ENCODE measurements around the gene NCK1. TPM values are rescaled to one million over a fixed set of nuclear protein-coding genes. Genes with fewer than 3 reads are reported as not detected.
"Not testable (repeated sequence)": the region's sequence is repeated elsewhere in the genome, so short reads cannot be mapped to it uniquely, and the experiment has no call there.

The NCK1 gene
- total RNA-seq, 1 experiment from 2014 or later: 15.3 TPM

- H3K27ac ChIP-seq (ENCODE audit: low read length); H3K9me2 ChIP-seq (replicated peaks; ENCODE audit: low read length); DNase-seq; H4K20me1 ChIP-seq (ENCODE audit: low read length); H3K9me3 ChIP-seq (ENCODE audit: low read length); H3K4me1 ChIP-seq (ENCODE audit: insufficient read depth, low read length); BruUV-seq (replicated peaks); POLR2A ChIA-PET (ENCODE audit: unreplicated experiment); H3K36me3 ChIP-seq (ENCODE audit: low read depth, low read length); intact Hi-C loops (cut with micrococcal nuclease); H3F3A ChIP-seq (ENCODE audit: low read length, unreplicated experiment); ATAC-seq; CTCF ChIA-PET; H2AFZ ChIP-seq (ENCODE audit: low read length); H3K4me3 ChIP-seq (ENCODE audit: low read length); H3K9ac ChIP-seq (ENCODE audit: low read length); H3K4me2 ChIP-seq (ENCODE audit: low read length); H3K27me3 ChIP-seq (ENCODE audit: low read length): not testable (repeated sequence)
- peaks cover 78% of the 10 kb centered on the region for H3K79me2 ChIP-seq (ENCODE audit: low read length)
Observed at GRCh38 chr3:136879510-136879909, 17.5 kb downstream of the NCK1 start.

GRCh38 chr3:136882571-136882970, 20.6 kb downstream of the NCK1 start:
- Histone ChIP-seq H3K4me2 (ENCODE audit: low read length) (no peak overlapping the region), H3K79me2 (ENCODE audit: low read length) (peaks cover 89% of the 10 kb centered on the region), H3K9me2 (replicated peaks; ENCODE audit: low read length) (no peaks in the 10 kb centered on the region), H3K4me3 (ENCODE audit: low read length) (no peak overlapping the region), H3K27ac (ENCODE audit: low read length) (no peak overlapping the region), H3K27me3 (ENCODE audit: low read length) (no peaks in the 10 kb centered on the region), H3K4me1 (ENCODE audit: insufficient read depth, low read length) (no peaks in the 10 kb centered on the region), H3K36me3 (ENCODE audit: low read depth, low read length) (no peaks in the 10 kb centered on the region), H4K20me1 (ENCODE audit: low read length) (no peaks in the 10 kb centered on the region), H2AFZ (ENCODE audit: low read length) (no peak overlapping the region), H3F3A (ENCODE audit: low read length, unreplicated experiment) (no peaks in the 10 kb centered on the region), H3K9ac (ENCODE audit: low read length) (no peak overlapping the region), H3K9me3 (ENCODE audit: low read length) (no peaks in the 10 kb centered on the region)
- ChIA-PET POLR2A (ENCODE audit: unreplicated experiment) (no interaction called here), CTCF (no interaction called here)
- TF ChIP-seq EZH2phosphoT487 (IDR thresholded peaks at IDR 0.05; ENCODE audit: borderline replicate concordance, low read length): no peak
- no peak for TF ChIP-seq CTCF (conservative IDR thresholded peaks at IDR 0.05; ENCODE audit: low read depth, low read length)
- no peak for TF ChIP-seq EZH2 (IDR thresholded peaks at IDR 0.05; ENCODE audit: low read length, unreplicated experiment)
- intact Hi-C loops (cut with micrococcal nuclease): no loop called here
- no TSS peak for BruUV-seq (replicated peaks)
- no peak for DNase-seq
- ATAC-seq: no peak

DNA sequence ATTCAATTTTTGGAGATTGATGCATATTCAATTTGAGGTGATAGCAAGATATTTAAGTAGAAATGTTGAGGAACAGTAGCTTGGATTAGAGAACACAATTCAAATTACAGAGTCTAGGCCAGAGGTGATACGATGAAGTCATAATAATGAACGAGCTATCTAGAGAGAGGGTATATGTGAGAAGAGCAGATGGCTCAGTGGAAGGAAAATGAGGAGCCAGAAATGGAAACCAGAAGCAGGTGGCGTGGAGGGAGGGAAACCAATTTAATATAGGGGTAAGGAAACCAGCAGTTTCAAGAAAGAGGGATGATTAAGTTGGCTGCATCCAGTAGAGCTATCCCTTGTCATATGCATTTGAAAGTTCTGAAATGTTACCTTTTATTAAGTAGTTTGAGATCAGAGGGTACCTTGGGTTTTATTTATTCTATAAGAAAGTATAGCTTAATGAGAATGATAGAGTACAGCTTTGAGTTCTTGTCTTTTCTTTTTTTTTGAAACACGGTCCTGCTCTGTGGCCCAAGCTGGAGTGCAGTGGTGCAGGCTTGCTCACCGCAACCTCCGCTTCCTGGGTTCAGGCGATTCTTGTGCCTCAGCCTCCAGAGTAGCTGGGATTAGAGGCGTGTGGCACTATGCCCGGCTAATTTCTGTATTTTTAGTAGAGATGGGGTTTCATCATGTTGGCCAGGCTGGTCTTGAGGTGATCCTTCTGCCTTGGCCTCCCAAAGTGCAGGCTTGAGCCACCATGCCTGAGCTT, 22.1 kb downstream of the NCK1 start:
- Histone ChIP-seq H3K4me3 (ENCODE audit: low read length) (no peak overlapping the region), H3K9ac (ENCODE audit: low read length) (no peak overlapping the region), H3K36me3 (ENCODE audit: low read depth, low read length) (no peaks in the 10 kb centered on the region), H3K27me3 (ENCODE audit: low read length) (no peaks in the 10 kb centered on the region), H3K4me2 (ENCODE audit: low read length) (no peak overlapping the region), H3F3A (ENCODE audit: low read length, unreplicated experiment) (no peaks in the 10 kb centered on the region), H2AFZ (ENCODE audit: low read length) (no peak overlapping the region), H3K27ac (ENCODE audit: low read length) (no peak overlapping the region), H3K9me3 (ENCODE audit: low read length) (no peaks in the 10 kb centered on the region), H4K20me1 (ENCODE audit: low read length) (no peaks in the 10 kb centered on the region), H3K9me2 (replicated peaks; ENCODE audit: low read length) (no peaks in the 10 kb centered on the region), H3K79me2 (ENCODE audit: low read length) (peaks cover 83% of the 10 kb centered on the region), H3K4me1 (ENCODE audit: insufficient read depth, low read length) (no peaks in the 10 kb centered on the region)
- no peak for ATAC-seq
- POLR2A ChIA-PET (ENCODE audit: unreplicated experiment): interaction anchor here (0.5 to 0.6 kb wide), 2 partner anchors 22 to 805 kb away, joined by 3 to 5 read pairs; partner anchors contain the start of gene NCK1
- DNase-seq: no peak
- intact Hi-C loops (cut with micrococcal nuclease): no loop called here
- BruUV-seq (replicated peaks): no TSS peak
- no peak for TF ChIP-seq EZH2 (IDR thresholded peaks at IDR 0.05; ENCODE audit: low read length, unreplicated experiment)
- TF ChIP-seq EZH2phosphoT487 (IDR thresholded peaks at IDR 0.05; ENCODE audit: borderline replicate concordance, low read length): no peak
- no peak for TF ChIP-seq CTCF (conservative IDR thresholded peaks at IDR 0.05; ENCODE audit: low read depth, low read length)
- CTCF ChIA-PET: no interaction called here

Measured in PC-3 (cell line).